B cell (primary cell): ENCODE data around the gene STRBP. TPM values are rescaled to one million over a fixed set of nuclear protein-coding genes. Genes with fewer than 3 reads are reported as not detected.
"Not testable (repeated sequence)": the region's sequence is repeated elsewhere in the genome, so short reads cannot be mapped to it uniquely, and the experiment has no call there.

Experiments
- ATAC-seq: fragments of 200-7000 bp; cut with Tn5 transposase; one replicate; pipeline ENCODE4 v1.10.0; 2021; ENCODE audit warnings: low read depth, mild to moderate bottlenecking, moderate number of reproducible peaks, moderate library complexity
- CTCF ChIA-PET: fragments of 350-600 bp; sonication (Branson Sonifier 250); formaldehyde crosslinking; loops from one replicate; lab custom pipeline; 2021; ENCODE audit warnings: antibody characterized with exemption, inconsistent platforms; lab: Charles Lee
- POLR2A ChIA-PET: fragments of 350-600 bp; sonication (Branson Sonifier 250); formaldehyde crosslinking; loops from one replicate; lab custom pipeline; 2021; ENCODE audit warnings: antibody characterized with exemption; lab: Charles Lee
- DNase-seq: peaks from one replicate; pipeline ENCODE4 v3.0.0; 2013
- H2AFZ ChIP-seq: 2 replicates; pipeline ENCODE4 v1.6.1; 2012; ENCODE audit warnings: mild to moderate bottlenecking, low read depth, low read length; ENCODE audit not compliant: insufficient read depth, poor library complexity, severe bottlenecking
- H3K27ac ChIP-seq, 2 donors: 1 replicate in 1 of 2; 2 replicates in 1 of 2; pipeline ENCODE4 v1.5.1; 2012 to 2013; ENCODE audit warnings: low read length in 2 of 2, mild to moderate bottlenecking in 2 of 2, moderate library complexity in 1 of 2
- H3K27me3 ChIP-seq, 4 experiments: fragments of 200-600 bp in 1 of 4; sonication (generic) in 1 of 4; replicated peaks in 1 of 4; 1 replicate in 2 of 4; 2 replicates in 2 of 4; pipeline versions ENCODE4 v1.6.1 to v1.7.0; 2013 to 2016; ENCODE audit warnings: low read length in 3 of 4, mild to moderate bottlenecking in 2 of 4, mixed read lengths in 1 of 4, moderate library complexity in 1 of 4; ENCODE audit not compliant: insufficient read depth in 4 of 4, control insufficient read depth in 3 of 4; ENCODE audit errors: control extremely low read depth in 1 of 4
- H3K36me3 ChIP-seq, 2 experiments: replicated peaks in 1 of 2; 1 replicate in 1 of 2; 2 replicates in 1 of 2; pipeline versions ENCODE4 v1.6.1 to v1.7.1; 2013; ENCODE audit warnings: low read length in 1 of 2; ENCODE audit not compliant: insufficient read depth in 2 of 2, control insufficient read depth in 1 of 2; ENCODE audit errors: control extremely low read depth in 1 of 2, extremely low read depth in 1 of 2
- H3K4me1 ChIP-seq, 2 donors: fragments of 200-600 bp in 1 of 2; sonication (generic) in 1 of 2; 1 replicate in 1 of 2; 2 replicates in 1 of 2; pipeline versions ENCODE4 v1.5.1 to v1.6.1; 2013 to 2017; ENCODE audit warnings: low read length in 2 of 2; ENCODE audit not compliant: control insufficient read depth in 2 of 2, insufficient read depth in 2 of 2
- H3K4me2 ChIP-seq: replicated peaks from 2 replicates; pipeline ENCODE3; 2012; ENCODE audit warnings: mild to moderate bottlenecking, low read depth, low read length; ENCODE audit not compliant: poor library complexity, severe bottlenecking
- H3K4me3 ChIP-seq, 5 experiments: fragments of 200-600 bp in 1 of 5; sonication (generic) in 1 of 5; 1 replicate in 3 of 5; 2 replicates in 2 of 5; pipeline versions ENCODE4 v1.5.1 to v1.7.0; 2011 to 2016; ENCODE audit warnings: low read length in 4 of 5, mild to moderate bottlenecking in 4 of 5, low read depth in 2 of 5, control low read depth in 1 of 5, moderate library complexity in 1 of 5; ENCODE audit not compliant: insufficient read depth in 1 of 5; ENCODE audit errors: control extremely low read depth in 1 of 5, extremely low read depth in 1 of 5
- H3K79me2 ChIP-seq: fragments of 200-600 bp; sonication (generic); one replicate; pipeline ENCODE4 v1.6.0; 2016; ENCODE audit warnings: low read length; ENCODE audit not compliant: control insufficient read depth, insufficient read depth
- H3K9ac ChIP-seq: fragments of 200-600 bp; sonication (generic); 2 replicates; pipeline ENCODE4 v1.6.1; 2017; ENCODE audit warnings: mild to moderate bottlenecking, low read length, moderate library complexity
- H3K9me3 ChIP-seq, 3 donors: one replicate each; pipeline versions ENCODE4 v1.6.1 to v1.7.1; 2013; ENCODE audit warnings: low read length in 2 of 3; ENCODE audit not compliant: control insufficient read depth in 2 of 3, insufficient read depth in 1 of 3; ENCODE audit errors: control extremely low read depth in 1 of 3
- H4K20me1 ChIP-seq: 2 replicates; pipeline ENCODE4 v1.6.0; 2012; ENCODE audit warnings: mild to moderate bottlenecking, low read length; ENCODE audit not compliant: insufficient read depth, control insufficient read depth, poor library complexity, severe bottlenecking
- H3K27ac Mint-ChIP-seq: one replicate; pipeline ENCODE4 v1.8.0; 2021; ENCODE audit warnings: mixed read lengths
- H3K27me3 Mint-ChIP-seq: one replicate; pipeline ENCODE4 v1.8.0; 2021; ENCODE audit warnings: mixed read lengths
- H3K4me1 Mint-ChIP-seq: one replicate; pipeline ENCODE4 v1.8.0; 2021; ENCODE audit warnings: mixed read lengths
- H3K4me3 Mint-ChIP-seq: one replicate; pipeline ENCODE4 v1.8.0; 2021; ENCODE audit warnings: mixed read lengths
- H3K9me3 Mint-ChIP-seq: one replicate; pipeline ENCODE4 v1.8.0; 2022; ENCODE audit warnings: mixed read lengths; ENCODE audit not compliant: insufficient read depth
- CTCF ChIP-seq: fragments of 200-600 bp; IDR thresholded peaks from one replicate; pipeline ENCODE4 v1.8.0; 2022; ENCODE audit warnings: antibody characterized with exemption, mild to moderate bottlenecking
- EZH2 ChIP-seq: IDR thresholded peaks from 2 replicates; pipeline ENCODE4 v1.6.1; 2012; ENCODE audit warnings: borderline replicate concordance, low read depth, mild to moderate bottlenecking, moderate library complexity, low read length; ENCODE audit not compliant: insufficient read depth, poor library complexity, severe bottlenecking
- WGBS: methylation state at CpG from one replicate; pipeline ENCODE4 v1.1.5; 2013; ENCODE audit warnings: missing lambda C conversion rate; ENCODE audit not compliant: insufficient coverage; 5-methylcytosine and 5-hydroxymethylcytosine counted together
- intact Hi-C: fragments of 100-400 bp; cut with micrococcal nuclease; formaldehyde crosslinking; loops from one replicate; pipeline ENCODE4 v1.10.0; 2022
- polyA plus RNA-seq: library from polyadenylated mRNA; depleted of rRNA; stranded (reverse); fragments of >200 nt; gene quantifications from 2 replicates; pipeline ENCODE4 v1.2.3, GENCODE V29; 2012
- total RNA-seq, 2 donors: library from RNA; stranded (reverse); fragments of 120-200 nt in 1 of 2; gene quantifications; 1 replicate in 1 of 2; 2 replicates in 1 of 2; pipeline versions ENCODE4 v1.2.3 to v1.2.4, GENCODE V29; 2013 to 2022

STRBP gene
- total and polyA plus RNA-seq, 2 donors (not counting 1 experiment from before 2014, with no cell fraction given): 39.1 to 189 TPM

GRCh38 chr9:123276551-123276950 lies 8.2 kb upstream of the STRBP start:
- Histone ChIP-seq H3K4me2 (no peak overlapping the region), H3K27me3 (no peaks in the 10 kb centered on the region), H3K4me3 (no peak overlapping the region), H3K9ac (no peak overlapping the region), H3K27ac (no peak overlapping the region), H4K20me1 (no peaks in the 10 kb centered on the region), H3K9me3 (peaks cover 0 to 8% (median 5%) of the 10 kb centered on the region in 3 donors), H3K36me3 (no peaks in the 10 kb centered on the region), H2AFZ (no peak overlapping the region), H3K79me2 (no peaks in the 10 kb centered on the region), H3K4me1 (peaks cover 8 to 14% of the 10 kb centered on the region in 2 donors)
- ATAC-seq: no peak
- no peak for DNase-seq
- intact Hi-C loops: no loop called here
- H3K27ac Mint-ChIP-seq: no peak overlapping the region
- ChIA-PET CTCF (interaction anchor here (0.8 kb wide), 1 partner anchor 59 kb away, joined by 3 read pairs; no protein-coding TSS in a partner anchor), POLR2A (no interaction called here)
- TF ChIP-seq EZH2 (no peak), CTCF (no peak)
- peaks cover 13% of the 10 kb centered on the region for H3K4me1 Mint-ChIP-seq
- no peak overlapping the region for H3K4me3 Mint-ChIP-seq
- H3K27me3 Mint-ChIP-seq: no peaks in the 10 kb centered on the region
- peaks cover 5% of the 10 kb centered on the region for H3K9me3 Mint-ChIP-seq

GRCh38 chr9:123271133-123271532 lies 2.7 kb upstream of the STRBP start:
- H3K4me1 Mint-ChIP-seq: peaks cover 30% of the 10 kb centered on the region
- Histone ChIP-seq H4K20me1 (peaks cover 18% of the 10 kb centered on the region), H3K79me2 (peaks cover 37% of the 10 kb centered on the region), H3K4me1 (peaks cover 28 to 36% of the 10 kb centered on the region in 2 donors)
- H3K4me3 Mint-ChIP-seq, DNase-seq, H3K36me3 ChIP-seq, H3K9me3 Mint-ChIP-seq, H3K4me3 ChIP-seq, ATAC-seq, H3K27ac ChIP-seq, H3K4me2 ChIP-seq, H3K27me3 Mint-ChIP-seq, H2AFZ ChIP-seq, CTCF ChIA-PET, H3K9me3 ChIP-seq, intact Hi-C loops, H3K27me3 ChIP-seq, H3K9ac ChIP-seq, H3K27ac Mint-ChIP-seq: not testable (repeated sequence)
- WGBS: 94% methylated on average over 4 of the region's 6 CpGs
- POLR2A ChIA-PET: interaction anchor here (4.9 kb wide), 1 partner anchor 68 kb away, joined by 45 read pairs; no protein-coding TSS in a partner anchor
